Skin epidermis (tissue), 12 donors: ENCODE results near the gene FAM117A.
A peak's percentile ranks its signal among the peaks of the same experiment; 100 is the strongest.

Experiments used
- H3K27ac ChIP-seq, 21 experiments: fragments of 200-600 bp; sonication (generic) in 11 of 21; one replicate each; pipeline ENCODE4 v1.5.0; 2020; ENCODE audit warnings: mild to moderate bottlenecking in 3 of 21, inconsistent platforms in 2 of 21, moderate library complexity in 2 of 21
- H3K4me3 ChIP-seq, 7 experiments: fragments of 200-600 bp; sonication (generic) in 2 of 7; one replicate each; pipeline ENCODE4 v1.5.0; 2020; ENCODE audit warnings: inconsistent platforms in 2 of 7, mild to moderate bottlenecking in 2 of 7, moderate library complexity in 1 of 7

Gene FAM117A

DNA sequence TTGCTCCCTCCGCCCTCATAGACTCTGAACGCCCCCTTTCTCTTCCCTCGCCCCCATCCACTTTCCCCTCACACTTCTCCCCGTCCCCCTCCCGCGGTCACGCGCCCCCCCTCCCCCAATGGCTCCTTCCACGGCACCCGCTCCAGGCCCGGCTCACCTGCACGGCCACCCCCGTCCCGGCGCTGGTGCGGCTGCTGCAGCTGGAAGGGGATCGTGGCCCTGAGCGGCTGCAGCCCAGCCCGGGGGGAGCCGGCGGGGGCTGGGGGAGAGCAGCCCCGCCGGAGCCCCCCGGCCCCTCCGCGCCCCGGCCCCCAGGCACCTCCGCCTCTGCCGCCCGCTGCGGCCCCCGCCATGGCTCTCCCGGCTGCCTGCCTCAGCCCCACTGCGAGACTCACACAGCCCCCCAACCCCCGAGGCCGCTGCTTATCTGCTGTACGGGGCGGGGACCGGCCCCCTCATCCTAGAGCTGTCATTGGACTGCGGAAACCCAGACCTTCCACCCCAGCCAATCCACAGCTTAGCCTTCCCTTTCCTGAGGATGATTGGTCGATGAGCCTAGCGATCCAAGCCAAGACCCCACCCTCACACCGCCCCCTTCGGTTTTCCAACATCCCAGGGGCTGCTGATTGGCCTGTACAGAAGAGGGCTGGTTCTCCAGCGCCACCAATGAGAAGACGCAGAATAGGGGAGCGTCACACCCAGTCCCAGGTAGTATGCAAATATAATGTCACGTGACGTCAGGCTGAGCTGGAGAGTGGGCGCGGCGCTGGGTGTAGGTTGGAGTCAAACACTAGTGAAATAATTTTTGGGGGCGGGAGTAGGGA lies at the start of gene FAM117A:
Gene FAM117A (minus strand): TSS at position 397 of the 824 bp plus-strand sequence. CDS start 44 bp downstream, at position 353.
- Histone ChIP-seq H3K4me3 (peak within 1 kb of the TSS; percentile 63 to 88 (median 82)), H3K27ac (peak within 1 kb of the TSS; percentile 36 to 87 (median 78))

- Histone ChIP-seq H3K27ac (no peak overlapping the region), H3K4me3 (no peak overlapping the region)
These were observed 45.1 kb upstream of the FAM117A start for GRCh38 chr17:49809056-49809455.

GRCh38 chr17:49798738-49799137 lies 34.8 kb upstream of the FAM117A start:
- Histone ChIP-seq H3K4me3 (no peak overlapping the region), H3K27ac (no peak overlapping the region)

- H3K4me3 ChIP-seq: no peak overlapping the region
- H3K27ac ChIP-seq: no peak overlapping the region
These were observed 34.3 kb upstream of the FAM117A start for GRCh38 chr17:49798182-49798581.

GRCh38 chr17:49795372-49795771 lies 31.4 kb upstream of the FAM117A start:
- Histone ChIP-seq H3K4me3 (no peak overlapping the region), H3K27ac (no peak overlapping the region)

DNA sequence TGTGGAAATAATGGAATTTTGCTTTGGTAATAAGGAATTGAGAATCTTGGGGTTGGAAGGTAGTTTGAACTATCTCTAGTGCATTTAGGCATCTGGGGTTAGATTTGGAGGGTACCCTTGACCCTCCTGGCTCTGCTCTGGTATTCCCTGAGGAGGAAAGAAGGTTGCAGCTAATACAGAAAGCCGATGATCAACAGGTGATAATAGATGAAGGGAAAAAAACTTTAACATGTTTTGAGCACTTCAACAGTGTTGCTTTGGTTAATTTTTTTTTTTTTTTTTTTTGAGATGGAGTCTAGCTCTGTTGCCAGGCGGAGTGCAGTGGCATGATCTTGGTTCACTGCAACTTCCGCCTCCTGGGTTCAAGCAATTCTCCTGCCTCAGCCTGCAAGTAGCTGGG lies 29.4 kb upstream of the FAM117A start:
- Histone ChIP-seq H3K27ac (no peak overlapping the region), H3K4me3 (no peak overlapping the region)

DNA sequence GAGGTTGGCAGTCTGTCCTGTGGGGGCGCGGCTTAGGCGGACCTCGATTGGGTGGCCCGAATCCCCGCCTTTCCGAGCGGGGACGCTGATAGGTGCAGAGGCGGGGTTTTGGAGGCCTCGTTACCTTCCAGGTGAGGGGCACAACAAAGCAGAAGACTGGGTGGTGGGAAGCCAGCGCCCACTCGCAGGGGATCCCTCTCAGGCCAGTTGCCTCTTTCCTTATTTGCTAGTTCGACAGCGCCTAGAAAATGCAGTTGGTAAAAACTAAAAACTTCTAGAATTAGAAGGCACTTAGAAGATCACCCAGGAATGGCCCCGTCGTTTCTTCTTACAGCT lies 25.3 kb upstream of the FAM117A start:
- Histone ChIP-seq H3K4me3 (peak overlapping the region; percentile 30 to 100 (median 90)), H3K27ac (peak overlapping the region in 4 of 21 experiments; percentile 94 to 98 (median 97))

GRCh38 chr17:49788478-49789242 lies 24.7 kb upstream of the FAM117A start, which contains the start of gene KAT7:
Gene KAT7, plus strand, starts transcription at chr17:49788681. Its CDS starts 154 bp downstream, at chr17:49788835.
- peak within 1 kb of the TSS; percentile 78 to 100 (median 95) for H3K4me3 ChIP-seq
- peak within 1 kb of the TSS; percentile 78 to 100 (median 98) for H3K27ac ChIP-seq

DNA sequence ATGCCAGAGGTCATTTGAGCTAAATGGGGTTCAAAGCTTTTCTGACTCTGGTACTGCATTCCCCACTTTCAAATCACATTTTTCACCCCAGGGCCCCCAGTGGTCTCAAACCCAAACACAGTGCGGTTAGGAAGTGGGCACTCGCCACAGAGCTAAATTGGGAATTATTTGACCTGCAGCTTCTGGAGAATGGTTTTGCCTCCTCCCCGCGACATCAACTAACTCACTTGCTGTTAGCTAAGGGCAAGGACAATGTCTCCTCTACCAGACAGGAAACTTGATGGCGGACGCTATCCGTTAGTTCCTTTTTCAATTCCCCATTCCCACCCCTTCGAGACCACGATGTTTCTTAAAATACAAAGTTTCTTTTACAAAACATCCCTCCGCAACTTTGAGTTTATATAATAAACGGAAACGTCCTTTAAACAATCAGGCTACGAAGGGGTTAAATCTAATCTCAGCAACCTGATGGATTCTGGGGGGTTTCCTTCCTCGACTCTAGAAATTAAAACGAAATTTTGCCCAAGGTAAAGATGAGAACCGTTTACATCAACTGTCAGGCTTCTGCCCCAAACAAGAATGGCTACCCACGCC lies 24.1 kb upstream of the FAM117A start:
- peak overlapping the region; percentile 70 to 100 (median 98) for H3K27ac ChIP-seq
- H3K4me3 ChIP-seq: peak overlapping the region; percentile 78 to 100 (median 95)

GRCh38 chr17:49784636-49785035 lies 20.7 kb upstream of the FAM117A start:
- no peak overlapping the region for H3K4me3 ChIP-seq
- H3K27ac ChIP-seq: no peak overlapping the region

DNA sequence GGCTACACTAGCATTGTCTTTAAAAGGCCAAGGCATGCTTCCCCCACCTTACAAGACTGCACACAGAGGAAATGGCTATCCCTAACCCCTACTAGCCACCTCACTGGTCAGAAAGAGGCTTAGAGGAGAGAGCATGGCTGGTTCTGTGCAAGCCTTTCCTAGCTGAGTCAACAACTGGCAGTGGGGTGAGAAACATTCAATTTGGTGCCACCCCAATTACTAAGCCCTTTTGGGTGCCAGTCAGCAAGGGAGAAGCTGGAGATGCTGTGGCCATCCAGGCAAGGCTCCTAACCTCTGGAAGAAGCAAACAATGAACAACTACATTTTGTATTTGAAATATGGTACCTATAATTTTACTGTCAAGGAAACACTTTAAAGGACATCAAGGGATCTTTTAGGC lies 19.9 kb upstream of the FAM117A start:
- Histone ChIP-seq H3K27ac (peak overlapping the region in 2 of 21 experiments; percentile 5 to 25), H3K4me3 (no peak overlapping the region)

GRCh38 chr17:49783071-49783715 lies 19.3 kb upstream of the FAM117A start:
- no peak overlapping the region for H3K4me3 ChIP-seq
- H3K27ac ChIP-seq: peak overlapping the region in 5 of 21 experiments; percentile 5 to 30 (median 16)

DNA sequence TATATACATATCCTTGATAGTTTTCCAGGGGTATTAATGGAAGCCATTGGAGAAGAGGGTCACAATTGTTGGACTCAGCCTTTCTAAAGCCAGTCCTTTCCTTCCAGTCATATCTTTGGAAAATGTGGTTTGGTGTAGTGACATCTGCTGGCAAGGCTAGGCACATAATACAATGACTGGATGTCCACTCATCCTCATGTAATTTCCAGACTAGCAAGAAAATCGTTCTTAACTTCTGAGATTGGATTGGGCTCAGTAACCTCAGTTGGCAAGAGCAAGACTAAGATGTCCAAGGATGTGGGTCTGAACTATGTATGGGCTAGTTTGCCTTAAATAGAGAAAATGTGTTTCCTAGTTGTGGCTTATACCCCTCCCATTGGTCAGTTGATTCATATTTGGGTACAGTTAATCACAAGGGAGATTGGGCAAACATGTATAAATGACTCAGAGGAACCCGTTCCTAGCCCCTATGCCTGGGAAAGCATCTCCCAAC lies 15.9 kb upstream of the FAM117A start:
- Histone ChIP-seq H3K4me3 (no peak overlapping the region), H3K27ac (peak overlapping the region in 15 of 21 experiments; percentile 14 to 78 (median 59))

DNA sequence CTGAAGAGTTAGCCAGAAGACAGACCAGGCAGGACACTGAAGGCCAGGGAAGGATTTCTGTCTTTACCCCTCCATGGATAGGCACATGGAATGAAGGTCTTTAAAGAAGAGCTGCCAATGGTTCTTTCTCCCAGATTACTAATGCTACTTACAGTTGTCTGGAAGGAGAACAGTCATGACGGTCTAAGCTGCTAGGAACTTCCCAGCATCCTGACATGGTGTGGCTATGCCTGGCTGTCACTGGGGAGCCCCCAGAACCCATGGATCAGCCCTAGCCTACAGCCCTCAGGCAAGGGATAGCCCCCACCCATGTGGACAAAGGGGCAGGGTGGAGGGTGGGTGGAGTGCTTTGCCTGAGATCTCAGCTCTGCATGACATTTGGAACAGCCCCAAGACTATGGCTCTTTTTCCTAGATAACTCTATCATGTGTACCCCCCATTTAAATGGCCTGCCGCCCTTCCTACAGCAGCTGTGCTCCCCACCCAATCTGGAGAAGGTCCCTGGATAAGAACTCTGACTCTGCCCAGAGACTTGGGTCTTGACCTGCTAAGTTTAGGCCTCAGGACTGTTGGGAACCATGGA lies 15.3 kb upstream of the FAM117A start:
- Histone ChIP-seq H3K4me3 (no peak overlapping the region), H3K27ac (peak overlapping the region in 16 of 21 experiments; percentile 14 to 78 (median 59))

GRCh38 chr17:49777563-49777962 lies 13.6 kb upstream of the FAM117A start:
- H3K4me3 ChIP-seq: no peak overlapping the region
- peak overlapping the region in 1 of 21 experiments; percentile 48 for H3K27ac ChIP-seq

GRCh38 chr17:49776551-49777300 lies 12.8 kb upstream of the FAM117A start:
- Histone ChIP-seq H3K27ac (peak overlapping the region in 13 of 21 experiments; percentile 5 to 71 (median 42)), H3K4me3 (no peak overlapping the region)

DNA sequence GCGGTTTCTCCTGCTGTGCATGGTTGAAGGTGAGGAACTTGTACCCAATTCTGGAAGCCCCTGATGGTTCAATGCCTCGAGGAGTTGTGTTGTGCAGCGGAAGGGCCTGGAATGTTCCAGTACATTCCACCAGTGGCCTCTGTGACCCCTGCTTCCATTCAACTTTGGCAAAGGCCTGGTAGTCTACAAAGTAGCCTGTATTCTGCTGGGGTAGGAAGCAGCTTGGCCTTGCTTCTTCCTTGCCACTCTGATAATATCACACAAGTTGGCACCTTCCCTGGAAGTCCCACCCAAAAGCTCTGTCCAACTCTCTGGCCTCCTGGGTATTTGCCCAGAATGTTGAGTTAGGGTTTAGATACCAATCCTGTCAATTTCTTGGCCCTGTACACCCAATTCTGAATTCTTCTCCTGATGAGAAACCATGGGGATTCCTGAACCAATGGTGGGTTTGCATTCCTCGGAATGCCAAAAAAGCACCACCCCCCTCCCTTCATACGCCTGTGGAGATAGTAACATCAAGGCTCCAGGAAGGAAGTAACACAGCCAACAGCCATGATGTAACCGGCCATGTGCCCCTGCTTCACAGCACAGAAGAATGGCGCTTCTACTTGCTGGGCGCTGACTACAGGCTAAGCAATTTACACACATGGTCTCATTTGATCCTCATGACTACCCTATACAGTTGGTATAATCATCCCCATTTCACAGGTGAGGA lies 11.8 kb upstream of the FAM117A start:
- H3K4me3 ChIP-seq: no peak overlapping the region
- H3K27ac ChIP-seq: peak overlapping the region in 11 of 21 experiments; percentile 2 to 71 (median 42)
